DOHH2 (cell line): ENCODE results near the gene PACSIN1.
A peak's percentile ranks its signal among the peaks of the same experiment; 100 is the strongest.

Experiments used
- H3F3A ChIP-seq: fragments of 200-600 bp; sonication (generic), shearing (Covaris generic); 2 replicates; pipeline ENCODE4 v1.6.0; 2016; ENCODE audit warnings: antibody characterized with exemption, mild to moderate bottlenecking; ENCODE audit not compliant: control insufficient read depth, insufficient read depth
- H3K27ac ChIP-seq: fragments of 200-600 bp; sonication (generic); 2 replicates; pipeline ENCODE4 v1.5.1; 2014; ENCODE audit warnings: low read depth, mild to moderate bottlenecking, low read length, moderate library complexity
- H3K27me3 ChIP-seq: fragments of 200-600 bp; sonication (generic); 2 replicates; pipeline ENCODE4 v1.6.1; 2014; ENCODE audit warnings: mild to moderate bottlenecking, low read length, mixed read lengths; ENCODE audit not compliant: control insufficient read depth
- H3K36me3 ChIP-seq: fragments of 200-600 bp; sonication (generic); 2 replicates; pipeline ENCODE4 v1.6.1; 2014; ENCODE audit warnings: mild to moderate bottlenecking, low read length, moderate library complexity, mixed read lengths; ENCODE audit not compliant: control insufficient read depth
- H3K4me1 ChIP-seq: fragments of 200-600 bp; sonication (generic); 2 replicates; pipeline ENCODE4 v1.6.1; 2014; ENCODE audit warnings: mild to moderate bottlenecking, low read length, mixed read lengths; ENCODE audit not compliant: control insufficient read depth
- H3K4me2 ChIP-seq: fragments of 200-600 bp; sonication (generic); 2 replicates; pipeline ENCODE4 v1.6.0; 2014; ENCODE audit warnings: mild to moderate bottlenecking, low read length, moderate library complexity
- H3K4me3 ChIP-seq: fragments of 200-600 bp; sonication (generic); 2 replicates; pipeline ENCODE4 v1.5.1; 2014; ENCODE audit warnings: mild to moderate bottlenecking, low read length, mixed read lengths
- H3K79me2 ChIP-seq: fragments of 200-600 bp; sonication (generic); 2 replicates; pipeline ENCODE4 v1.6.1; 2014; ENCODE audit warnings: mild to moderate bottlenecking, low read length, mixed read lengths; ENCODE audit not compliant: control insufficient read depth
- H3K9me2 ChIP-seq: fragments of 200-600 bp; sonication (generic); replicated peaks from 2 replicates; pipeline ENCODE4 v1.6.1; 2014; ENCODE audit warnings: mild to moderate bottlenecking, low read length, mixed read lengths; ENCODE audit not compliant: control insufficient read depth
- H3K9me3 ChIP-seq: fragments of 200-600 bp; sonication (generic); 2 replicates; pipeline ENCODE4 v1.6.1; 2014; ENCODE audit warnings: antibody characterized with exemption, low read length, mixed read lengths; ENCODE audit not compliant: control insufficient read depth, insufficient read depth
- H4K20me1 ChIP-seq: fragments of 200-600 bp; sonication (generic); 2 replicates; pipeline ENCODE4 v1.6.0; 2014; ENCODE audit warnings: low read depth, mild to moderate bottlenecking, antibody characterized with exemption, low read length, moderate library complexity; ENCODE audit not compliant: control insufficient read depth, insufficient read depth
- CTCF ChIP-seq: fragments of 200-600 bp; sonication (generic); IDR thresholded peaks from one replicate; pipeline ENCODE4 v1.5.1; 2014; ENCODE audit warnings: antibody characterized with exemption, mild to moderate bottlenecking, low read depth, low read length; ENCODE audit not compliant: poor library complexity, severe bottlenecking
- EZH2phosphoT487 ChIP-seq: fragments of 200-600 bp; sonication (generic); IDR thresholded peaks from 2 replicates; pipeline ENCODE4 v1.6.1; 2017; ENCODE audit warnings: borderline replicate concordance, mild to moderate bottlenecking, antibody characterized with exemption, low read length, moderate library complexity, mixed read lengths

Gene PACSIN1

GRCh38 chr6:34469499-34469898 is 3.6 kb downstream of the PACSIN1 start:
- H3K4me3 ChIP-seq = no peak overlapping the region
- peaks cover 5% of the 10 kb centered on the region; the same call in 1 of the 2 replicates for H3K27me3 ChIP-seq
- peak overlapping the region; percentile 95 for H3K4me2 ChIP-seq
- H3K9me3 ChIP-seq = no peaks in the 10 kb centered on the region
- no peaks in the 10 kb centered on the region for H3K79me2 ChIP-seq
- H3K36me3 ChIP-seq = no peaks in the 10 kb centered on the region
- H3F3A ChIP-seq = peaks cover 3% of the 10 kb centered on the region; the same call in 1 of the 2 replicates
- H3K27ac ChIP-seq = no peak overlapping the region
- no peak for TF ChIP-seq EZH2phosphoT487
- TF ChIP-seq CTCF = no peak
- no peaks in the 10 kb centered on the region for H4K20me1 ChIP-seq
- H3K9me2 ChIP-seq = no peaks in the 10 kb centered on the region
- peaks cover 44% of the 10 kb centered on the region for H3K4me1 ChIP-seq

GRCh38 chr6:34472425-34472824 is 6.5 kb downstream of the PACSIN1 start:
- H3K36me3 ChIP-seq = no peaks in the 10 kb centered on the region
- H3K79me2 ChIP-seq = no peaks in the 10 kb centered on the region
- TF ChIP-seq EZH2phosphoT487 (no peak), CTCF (no peak)
- H3K4me2 ChIP-seq = no peak overlapping the region
- H4K20me1 ChIP-seq = no peaks in the 10 kb centered on the region
- no peaks in the 10 kb centered on the region for H3F3A ChIP-seq
- no peaks in the 10 kb centered on the region for H3K9me2 ChIP-seq
- no peaks in the 10 kb centered on the region for H3K9me3 ChIP-seq
- H3K4me1 ChIP-seq = peaks cover 41% of the 10 kb centered on the region
- H3K27ac ChIP-seq = no peak overlapping the region
- no peaks in the 10 kb centered on the region for H3K27me3 ChIP-seq
- no peak overlapping the region for H3K4me3 ChIP-seq

GRCh38 chr6:34473967-34474366 is 8.1 kb downstream of the PACSIN1 start:
- Histone ChIP-seq H4K20me1 (no peaks in the 10 kb centered on the region), H3K27me3 (no peaks in the 10 kb centered on the region), H3K27ac (no peak overlapping the region), H3K4me1 (peaks cover 26% of the 10 kb centered on the region), H3K79me2 (no peaks in the 10 kb centered on the region), H3K36me3 (no peaks in the 10 kb centered on the region), H3K4me3 (no peak overlapping the region), H3K9me2 (no peaks in the 10 kb centered on the region), H3K4me2 (no peak overlapping the region), H3K9me3 (no peaks in the 10 kb centered on the region), H3F3A (no peaks in the 10 kb centered on the region)
- no peak for TF ChIP-seq CTCF
- no peak for TF ChIP-seq EZH2phosphoT487

GRCh38 chr6:34474754-34475153 is 8.9 kb downstream of the PACSIN1 start:
- H3K9me2 ChIP-seq = no peaks in the 10 kb centered on the region
- no peaks in the 10 kb centered on the region for H3K36me3 ChIP-seq
- TF ChIP-seq CTCF = no peak
- TF ChIP-seq EZH2phosphoT487 = no peak
- no peak overlapping the region for H3K4me3 ChIP-seq
- H3K27me3 ChIP-seq = no peaks in the 10 kb centered on the region
- H3K4me1 ChIP-seq = peaks cover 18% of the 10 kb centered on the region
- no peak overlapping the region for H3K27ac ChIP-seq
- no peak overlapping the region for H3K4me2 ChIP-seq
- H3K9me3 ChIP-seq = no peaks in the 10 kb centered on the region
- H3K79me2 ChIP-seq = no peaks in the 10 kb centered on the region
- no peaks in the 10 kb centered on the region for H4K20me1 ChIP-seq
- no peaks in the 10 kb centered on the region for H3F3A ChIP-seq
